ENCODE measurements around the gene SNRNP200.
"Not testable (repeated sequence)": the region's sequence is repeated elsewhere in the genome, so short reads cannot be mapped to it uniquely, and the experiment has no call there.

SNRNP200 gene

DNA sequence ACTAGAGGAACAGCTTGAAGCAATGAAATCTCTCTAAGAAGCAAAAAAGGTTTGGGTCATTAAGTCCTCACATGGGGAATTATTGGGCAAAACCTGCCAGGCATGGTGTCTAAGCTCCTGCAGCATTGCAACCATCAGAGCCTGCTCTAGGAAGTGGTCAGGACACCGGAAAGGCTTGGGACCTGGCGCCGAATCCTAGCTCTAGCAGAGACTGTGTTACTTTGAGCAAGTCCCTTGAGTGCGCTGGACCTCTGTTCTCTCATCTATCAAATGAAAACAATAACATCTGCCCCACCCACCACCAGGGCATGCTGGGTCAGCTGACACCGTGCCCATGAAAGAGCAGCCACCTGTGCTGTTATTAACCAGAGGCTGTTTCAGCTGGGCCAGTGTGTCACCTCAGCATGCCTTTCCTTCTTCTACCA lies 45.8 kb downstream of the SNRNP200 start (continued):
- TF ChIP-seq GLI2 (tag by site-specific recombination; IDR thresholded peaks at IDR 0.05; ENCODE audit: borderline replicate concordance, low read depth) (no peak), ZNF530 (tag by site-specific recombination; IDR thresholded peaks at IDR 0.05; ENCODE audit: low read depth) (no peak), ZSCAN23 (tag by site-specific recombination; IDR thresholded peaks at IDR 0.05) (no peak), TCF7L2 (IDR thresholded peaks at IDR 0.05; ENCODE audit: borderline replicate concordance, low read depth, low read length) (no peak)
- TF ChIP-seq, protein P1, sequence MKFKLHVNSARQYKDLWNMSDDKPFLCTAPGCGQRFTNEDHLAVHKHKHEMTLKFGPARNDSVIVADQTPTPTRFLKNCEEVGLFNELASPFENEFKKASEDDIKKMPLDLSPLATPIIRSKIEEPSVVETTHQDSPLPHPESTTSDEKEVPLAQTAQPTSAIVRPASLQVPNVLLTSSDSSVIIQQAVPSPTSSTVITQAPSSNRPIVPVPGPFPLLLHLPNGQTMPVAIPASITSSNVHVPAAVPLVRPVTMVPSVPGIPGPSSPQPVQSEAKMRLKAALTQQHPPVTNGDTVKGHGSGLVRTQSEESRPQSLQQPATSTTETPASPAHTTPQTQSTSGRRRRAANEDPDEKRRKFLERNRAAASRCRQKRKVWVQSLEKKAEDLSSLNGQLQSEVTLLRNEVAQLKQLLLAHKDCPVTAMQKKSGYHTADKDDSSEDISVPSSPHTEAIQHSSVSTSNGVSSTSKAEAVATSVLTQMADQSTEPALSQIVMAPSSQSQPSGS (tag by site-specific recombination; IDR thresholded peaks at IDR 0.05; ENCODE audit: low read depth), result no peak

DNA sequence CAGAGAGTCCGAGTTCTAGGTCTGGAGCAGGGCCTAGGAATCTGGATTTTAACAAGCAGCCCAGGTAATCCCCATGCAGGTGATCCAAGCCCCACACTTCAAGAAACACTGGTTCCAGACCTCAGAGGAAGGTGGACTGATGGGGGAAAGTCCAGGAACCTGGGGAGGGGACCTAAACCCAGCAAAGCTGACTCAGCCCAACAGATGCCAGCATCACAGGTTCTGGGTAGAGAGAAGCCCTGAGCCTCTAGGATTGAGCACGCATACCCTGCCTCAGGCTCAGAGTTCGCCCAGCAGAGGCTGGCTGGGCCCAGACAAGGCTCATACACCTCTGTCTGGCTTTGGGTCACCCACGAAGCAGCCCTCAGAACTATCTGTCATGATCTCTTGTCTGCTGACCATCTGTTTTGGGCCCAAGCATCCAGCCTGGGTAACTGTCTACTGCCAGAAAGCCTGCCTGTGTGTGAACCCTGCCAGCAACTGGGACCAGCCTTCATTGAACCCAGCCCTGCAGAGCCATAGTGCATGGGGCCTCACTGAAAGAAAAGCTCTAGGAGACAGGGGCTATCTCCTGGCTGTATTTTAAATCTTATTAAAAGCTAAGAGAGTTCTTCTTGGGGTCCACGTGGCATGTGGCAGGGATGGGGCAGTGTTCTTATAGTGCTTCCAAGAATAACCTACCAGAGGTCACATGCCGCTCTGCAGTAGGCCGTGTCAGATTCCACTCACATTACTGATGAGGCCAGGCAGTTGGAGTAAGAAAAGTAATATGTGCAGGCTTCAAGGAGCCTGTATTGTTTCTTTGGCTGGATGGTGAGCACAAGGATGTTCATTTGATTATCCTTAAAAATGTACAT lies 47.0 kb downstream of the SNRNP200 start:
- Histone ChIP-seq H3K4me3 (ENCODE audit: low read depth, low read length) (no peak overlapping the region), H3K9me3 (ENCODE audit: control insufficient read depth, insufficient read depth, low read depth, low read length) (no peaks in the 10 kb centered on the region), H3K36me3 (ENCODE audit: control insufficient read depth in 2 of 2, insufficient read depth in 1 of 2, low read length in 2 of 2) (peaks cover 8 to 62% of the 10 kb centered on the region in 2 experiments; a peak in 2 of 3 replicates), H3K27ac (ENCODE audit: extremely low read depth, low read depth, low read length) (no peak overlapping the region), H3K4me1 (ENCODE audit: control insufficient read depth, insufficient read depth, low read length) (peaks cover 14% of the 10 kb centered on the region)
- CTCF ChIA-PET, result interaction anchor here (0.9 to 2.2 kb wide), 5 partner anchors 11 to 236 kb away, joined by 3 to 8 read pairs (median 4); no protein-coding TSS in a partner anchor
- POLR2A ChIA-PET, result no interaction called here
- TF ChIP-seq ZNF785 (tag by site-specific recombination; IDR thresholded peaks at IDR 0.05), result no peak
- no peak for TF ChIP-seq ZBTB48 (tag by site-specific recombination; IDR thresholded peaks at IDR 0.05)
- no peak for TF ChIP-seq ZNF24 (tag by site-specific recombination; IDR thresholded peaks at IDR 0.05)
- no peak for TF ChIP-seq ZNF404 (tag by site-specific recombination; IDR thresholded peaks at IDR 0.05)
- no peak for TF ChIP-seq SP2 (tag by site-specific recombination; IDR thresholded peaks at IDR 0.05)
- TF ChIP-seq GLIS2 (tag by site-specific recombination; IDR thresholded peaks at IDR 0.05), result no peak
- no peak for TF ChIP-seq YY1 (tag by site-specific recombination; IDR thresholded peaks at IDR 0.05)
- TF ChIP-seq ZNF501 (tag by site-specific recombination; IDR thresholded peaks at IDR 0.05), result no peak
- TF ChIP-seq ZNF266 (tag by site-specific recombination; IDR thresholded peaks at IDR 0.05; ENCODE audit: low read depth), result no peak

DNA sequence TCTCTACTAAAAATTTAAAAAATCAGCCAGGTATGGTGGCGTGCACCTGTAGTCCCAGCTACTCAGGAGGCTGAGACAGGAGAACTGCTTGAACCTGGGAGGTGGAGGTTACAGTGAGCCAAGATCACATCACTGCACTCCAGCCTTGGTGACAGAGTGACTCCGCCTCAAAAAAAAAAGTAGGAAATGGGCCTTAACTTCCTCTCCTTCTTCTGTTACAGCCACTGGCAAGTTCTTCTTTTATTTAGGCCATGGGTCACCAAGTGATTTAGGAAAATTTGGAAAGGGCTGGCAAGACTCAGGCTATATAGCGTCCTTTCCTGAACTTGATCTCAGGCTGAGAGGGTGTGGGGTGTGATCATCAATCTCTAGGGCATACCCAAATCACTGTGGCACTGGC lies 47.6 kb downstream of the SNRNP200 start:
- H3K9me3 ChIP-seq (ENCODE audit: control insufficient read depth, insufficient read depth, low read depth, low read length); H3K4me3 ChIP-seq (ENCODE audit: low read depth, low read length); POLR2A ChIA-PET; H3K27ac ChIP-seq (ENCODE audit: extremely low read depth, low read depth, low read length): not testable (repeated sequence)
- peaks cover 14% of the 10 kb centered on the region for H3K4me1 ChIP-seq (ENCODE audit: control insufficient read depth, insufficient read depth, low read length)
- CTCF ChIA-PET, result interaction anchor here (0.9 kb wide), 1 partner anchor 235 kb away, joined by 3 read pairs; no protein-coding TSS in a partner anchor
- H3K36me3 ChIP-seq (ENCODE audit: control insufficient read depth in 2 of 2, insufficient read depth in 1 of 2, low read length in 2 of 2), result peaks cover 9 to 67% of the 10 kb centered on the region in 2 experiments; a peak in 2 of 3 replicates

DNA sequence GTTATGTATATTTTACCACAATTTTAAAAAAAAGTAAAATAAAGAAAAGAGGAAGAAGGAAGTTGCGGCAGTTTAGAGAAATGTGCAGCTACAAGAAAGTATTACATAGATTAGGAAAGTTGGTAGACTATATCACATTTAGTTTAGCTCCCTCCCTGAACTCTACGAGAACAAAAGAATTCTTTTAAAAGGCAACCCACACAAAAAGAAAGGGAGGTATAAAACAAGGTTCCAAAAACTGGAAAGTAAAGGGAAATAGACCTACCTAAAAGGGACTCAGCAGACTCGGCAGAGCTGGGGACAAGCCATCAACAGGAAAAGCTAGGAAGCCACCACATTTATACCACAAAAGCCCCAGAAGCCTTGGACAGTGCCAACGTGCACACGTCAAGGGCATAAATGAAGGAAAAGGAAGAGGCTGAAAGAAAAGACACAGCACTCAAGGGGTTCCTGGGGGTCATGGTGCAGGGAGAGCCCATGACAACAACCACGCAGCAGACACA lies 48.7 kb downstream of the SNRNP200 start:
- H3K4me3 ChIP-seq (ENCODE audit: low read depth, low read length), result no peak overlapping the region
- H3K9me3 ChIP-seq (ENCODE audit: control insufficient read depth, insufficient read depth, low read depth, low read length), result no peaks in the 10 kb centered on the region
- ChIA-PET CTCF (interaction anchor here (0.6 kb wide), 1 partner anchor 107 kb away, joined by 4 read pairs; no protein-coding TSS in a partner anchor), POLR2A (interaction anchor here (0.6 to 1.1 kb wide), 2 partner anchors 20 to 232 kb away, joined by 4 read pairs; no protein-coding TSS in a partner anchor)
- no peak for TF ChIP-seq SCRT1 (tag by site-specific recombination; IDR thresholded peaks at IDR 0.05; ENCODE audit: borderline replicate concordance)
- TF ChIP-seq, protein P2, sequence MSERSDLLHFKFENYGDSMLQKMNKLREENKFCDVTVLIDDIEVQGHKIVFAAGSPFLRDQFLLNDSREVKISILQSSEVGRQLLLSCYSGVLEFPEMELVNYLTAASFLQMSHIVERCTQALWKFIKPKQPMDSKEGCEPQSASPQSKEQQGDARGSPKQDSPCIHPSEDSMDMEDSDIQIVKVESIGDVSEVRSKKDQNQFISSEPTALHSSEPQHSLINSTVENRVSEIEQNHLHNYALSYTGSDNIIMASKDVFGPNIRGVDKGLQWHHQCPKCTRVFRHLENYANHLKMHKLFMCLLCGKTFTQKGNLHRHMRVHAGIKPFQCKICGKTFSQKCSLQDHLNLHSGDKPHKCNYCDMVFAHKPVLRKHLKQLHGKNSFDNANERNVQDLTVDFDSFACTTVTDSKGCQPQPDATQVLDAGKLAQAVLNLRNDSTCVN (tag by site-specific recombination; optimal IDR thresholded peaks at IDR 0.05), result no peak
- TF ChIP-seq ZNF292 (tag by site-specific recombination; IDR thresholded peaks at IDR 0.05; ENCODE audit: borderline replicate concordance, low read depth), result no peak
- H3K4me1 ChIP-seq (ENCODE audit: control insufficient read depth, insufficient read depth, low read length), result peaks cover 14% of the 10 kb centered on the region
- H3K36me3 ChIP-seq (ENCODE audit: control insufficient read depth in 2 of 2, insufficient read depth in 1 of 2, low read length in 2 of 2), result peaks cover 9 to 71% of the 10 kb centered on the region in 2 experiments; a peak in 2 of 3 replicates
- no peak overlapping the region for H3K27ac ChIP-seq (ENCODE audit: extremely low read depth, low read depth, low read length)
